K562 (cell line): ENCODE measurements around the gene ZNF202. TPM values are rescaled to one million over a fixed set of nuclear protein-coding genes. Genes with fewer than 3 reads are reported as not detected.

Experiments
- ATAC-seq: fragments of 200-7000 bp; cut with Tn5 transposase; 3 replicates; pipeline ENCODE4 v1.9.1; 2020; ENCODE audit warnings: moderate library complexity
- BruUV-seq: library from RNA; stranded (reverse); fragments of 400-500 nt; replicated peaks from 2 replicates; lab custom pipeline; 2021; lab: Mats Ljungman, UMichigan
- CTCF ChIA-PET: fragments of 300-600 bp; formaldehyde crosslinking; extraction: SDS; loops from one replicate; lab custom pipeline; 2021; ENCODE audit warnings: low intra/inter-chr PET ratio; lab: Yijun Ruan, JAX
- POLR2A ChIA-PET: fragments of 300-600, 350-650 bp; sonication (Branson Sonifier 250); formaldehyde crosslinking; extraction: SDS; loops from one replicate; lab custom pipeline; 2021; ENCODE audit warnings: antibody characterized with exemption, inconsistent platforms; lab: Yijun Ruan, JAX
- DNase-seq, 4 experiments: peaks; one replicate each; pipeline versions ENCODE4 v3.0.0 to v3.0.0-alpha.2; 2011 to 2018; ENCODE audit warnings: low spot score in 3 of 4, mixed read lengths in 3 of 4; ENCODE audit errors: extremely low read depth in 1 of 4
- FAIRE-seq: peaks from 2 replicates; lab custom pipeline; 2011; peaks lifted over from hg19 to GRCh38; lab: Jason Lieb, UNC
- H2AFZ ChIP-seq: 2 replicates; pipeline ENCODE4 v1.6.0; 2011; ENCODE audit warnings: low read depth, low read length, control low read depth, inconsistent platforms
- H3K27ac ChIP-seq: fragments of 200-600 bp; 3 replicates; pipeline ENCODE4 v1.8.0; 2011; ENCODE audit warnings: low read depth, mild to moderate bottlenecking, control low read depth, inconsistent platforms, low read length, moderate library complexity, mixed read lengths; ENCODE audit errors: extremely low read depth
- H3K27me3 ChIP-seq, 2 experiments: fragments of 300-600 bp in 1 of 2; 2 replicates in 1 of 2; 3 replicates in 1 of 2; pipeline versions ENCODE4 v1.6.0 to v1.8.0; 2011; ENCODE audit warnings: inconsistent platforms in 2 of 2, low read length in 2 of 2, mild to moderate bottlenecking in 1 of 2, mixed read lengths in 1 of 2, moderate library complexity in 1 of 2; ENCODE audit not compliant: control insufficient read depth in 2 of 2, insufficient read depth in 2 of 2
- H3K36me3 ChIP-seq: fragments of 300-600 bp; 3 replicates; pipeline ENCODE4 v1.8.0; 2011; ENCODE audit warnings: mild to moderate bottlenecking, low read length, inconsistent platforms; ENCODE audit not compliant: control insufficient read depth, insufficient read depth
- H3K4me1 ChIP-seq, 2 experiments: fragments of 200-600 bp in 1 of 2; replicated peaks in 1 of 2; 2 replicates in 1 of 2; 3 replicates in 1 of 2; pipeline versions ENCODE4 v1.5.1 to v1.8.0; 2011; ENCODE audit warnings: inconsistent platforms in 2 of 2, low read length in 2 of 2, mild to moderate bottlenecking in 1 of 2, mixed read lengths in 1 of 2, moderate library complexity in 1 of 2; ENCODE audit not compliant: control insufficient read depth in 2 of 2, insufficient read depth in 2 of 2
- H3K4me2 ChIP-seq: 2 replicates; pipeline ENCODE4 v1.6.1; 2011; ENCODE audit warnings: low read length, control low read depth, inconsistent platforms, mixed read lengths; ENCODE audit not compliant: insufficient read depth
- H3K4me3 ChIP-seq: fragments of 200-600 bp; sonication (generic), shearing (Covaris generic); 2 replicates; pipeline ENCODE4 v1.5.1; 2016; ENCODE audit warnings: control low read depth, inconsistent platforms
- H3K79me2 ChIP-seq: fragments of 200-600 bp; 3 replicates; pipeline ENCODE4 v1.8.0; 2011; ENCODE audit warnings: low read length, inconsistent platforms; ENCODE audit not compliant: control insufficient read depth, insufficient read depth
- H3K9ac ChIP-seq, 2 experiments: 2 replicates each; pipeline versions ENCODE4 v1.6.0 to v1.6.1; 2011; ENCODE audit warnings: low read depth in 2 of 2, low read length in 2 of 2, control low read depth in 1 of 2, inconsistent platforms in 1 of 2, mild to moderate bottlenecking in 1 of 2, mixed read lengths in 1 of 2; ENCODE audit not compliant: insufficient read depth in 1 of 2
- H3K9me1 ChIP-seq: one replicate; pipeline ENCODE4 v1.6.0; 2011; ENCODE audit warnings: inconsistent platforms, mild to moderate bottlenecking, low read length, moderate library complexity; ENCODE audit not compliant: control insufficient read depth, insufficient read depth
- H3K9me3 ChIP-seq: replicated peaks from 2 replicates; pipeline ENCODE4 v1.5.1; 2011; ENCODE audit warnings: low read depth, low read length, inconsistent platforms; ENCODE audit not compliant: control insufficient read depth, insufficient read depth
- H4K20me1 ChIP-seq: replicated peaks from 2 replicates; pipeline ENCODE4 v1.6.1; 2011; ENCODE audit warnings: low read length, inconsistent platforms, mixed read lengths; ENCODE audit not compliant: control insufficient read depth, insufficient read depth
- CEBPG ChIP-seq, 3 experiments: fragments of 200-800 bp in 1 of 3; sonication (Bioruptor generic) in 1 of 3; sonication (generic) in 1 of 3; formaldehyde crosslinking in 1 of 3; IDR thresholded peaks in 2 of 3; conservative IDR thresholded peaks in 1 of 3; 2 replicates each; pipeline versions ENCODE4 v1.6.1 to v1.8.0; 2016 to 2022; ENCODE audit warnings: missing compliant biosample characterization in 2 of 3, missing genetic modification characterization in 2 of 3, mild to moderate bottlenecking in 1 of 3, missing genetic modification reagents in 1 of 3
- FOXA1 ChIP-seq: fragments of 450-650 bp; IDR thresholded peaks from 2 replicates; pipeline ENCODE4 v1.6.1; 2016; ENCODE audit warnings: mild to moderate bottlenecking, borderline replicate concordance
- HNRNPUL1 ChIP-seq: fragments of 200-400 bp; formaldehyde crosslinking; IDR thresholded peaks from 2 replicates; pipeline ENCODE4 v1.6.1; 2017; ENCODE audit warnings: low read length
- RAD21 ChIP-seq, 2 experiments: fragments of 250-450 bp in 1 of 2; fragments of 450-650 bp in 1 of 2; sonication (Bioruptor Pico) in 1 of 2; formaldehyde crosslinking in 1 of 2; IDR thresholded peaks in 1 of 2; conservative IDR thresholded peaks in 1 of 2; 2 replicates each; pipeline versions ENCODE4 v1.4.0 to v1.8.0; 2020 to 2022; ENCODE audit warnings: mild to moderate bottlenecking in 2 of 2, moderate library complexity in 1 of 2
- SUPT5H ChIP-seq: fragments of 450-650 bp; IDR thresholded peaks from 2 replicates; pipeline ENCODE4 v1.6.1; 2016
- TCF7L2 ChIP-seq: fragments of 150-350 bp; IDR thresholded peaks from 2 replicates; pipeline ENCODE4 v1.6.1; 2016; ENCODE audit warnings: low read depth, mild to moderate bottlenecking, low read length, moderate library complexity
- ZBTB8A ChIP-seq: fragments of 450-650 bp; IDR thresholded peaks from 2 replicates; pipeline ENCODE4 v1.6.1; 2018; ENCODE audit warnings: mild to moderate bottlenecking, moderate library complexity; ENCODE audit not compliant: partially characterized antibody
- ZBTB9 ChIP-seq: fragments of 450-650 bp; formaldehyde crosslinking; IDR thresholded peaks from 2 replicates; pipeline ENCODE4 v1.4.0; 2020; ENCODE audit warnings: mild to moderate bottlenecking, moderate library complexity
- ZC3H11A ChIP-seq: IDR thresholded peaks from 2 replicates; pipeline ENCODE4 v1.6.1; 2012; ENCODE audit warnings: low read depth, low read length, improper control_type of control experiment
- ZNF766 ChIP-seq: fragments of 200-800 bp; sonication (Bioruptor generic); conservative IDR thresholded peaks from 2 replicates; pipeline ENCODE4 v1.6.1; 2016; ENCODE audit warnings: missing genetic modification characterization, missing compliant biosample characterization
- WGBS: fragments of 100-300 bp; shearing (Covaris generic); methylation state at CpG from one replicate; pipeline ENCODE4 v1.1.6; 2016; ENCODE audit warnings: low coverage, mixed read lengths; ENCODE audit not compliant: insufficient coverage; ENCODE audit errors: missing lambda C conversion rate; 5-methylcytosine and 5-hydroxymethylcytosine counted together
- in situ Hi-C: fragments of 300-500 bp; cut with MboI; formaldehyde crosslinking; loops from 4 replicates; pipeline ENCODE4 v1.15.0; 2018; ENCODE audit warnings: inconsistent platforms, mixed read lengths
- intact Hi-C: fragments of 100-400 bp; cut with micrococcal nuclease; formaldehyde crosslinking; loops from 2 replicates; pipeline ENCODE4 v1.14.2; 2022
- polyA plus RNA-seq, 8 experiments: library from polyadenylated mRNA; depleted of rRNA in 4 of 8; stranded (reverse) in 5 of 8; unstranded in 3 of 8; fragments of >200 nt; fragmentation: Nextera tagmentation in 2 of 8; fragmentation: Illumina TruSeq in 1 of 8; extraction: Ambion mirVana in 2 of 8; extraction: Trizol in 1 of 8; gene quantifications; 2 replicates each; pipeline versions ENCODE4 v1.2.1 to v1.2.3, GENCODE V29; 2011 to 2014; ENCODE audit warnings: inconsistent platforms in 1 of 8, missing spikeins in 1 of 8
- total RNA-seq, 7 experiments: library from RNA; depleted of rRNA in 6 of 7; stranded (reverse); fragments of >200 nt in 6 of 7; fragmentation: Illumina TruSeq in 2 of 7; extraction: Trizol in 2 of 7; gene quantifications; 2 replicates each; pipeline versions ENCODE4 v1.2.1 to v1.2.3, GENCODE V29; 2011 to 2021; ENCODE audit warnings: low replicate concordance in 1 of 7

Gene ZNF202
- total and polyA plus RNA-seq, 9 of the 15 experiments (the other 6 are each of a cell fraction or from before 2014, with no cell fraction given) = 2.3 to 18.7 (median 12.7) TPM

- TF ChIP-seq TCF7L2 = no peak
These were observed 46.2 kb downstream of the ZNF202 start (continued) for GRCh38 chr11:123695231-123695630.

DNA sequence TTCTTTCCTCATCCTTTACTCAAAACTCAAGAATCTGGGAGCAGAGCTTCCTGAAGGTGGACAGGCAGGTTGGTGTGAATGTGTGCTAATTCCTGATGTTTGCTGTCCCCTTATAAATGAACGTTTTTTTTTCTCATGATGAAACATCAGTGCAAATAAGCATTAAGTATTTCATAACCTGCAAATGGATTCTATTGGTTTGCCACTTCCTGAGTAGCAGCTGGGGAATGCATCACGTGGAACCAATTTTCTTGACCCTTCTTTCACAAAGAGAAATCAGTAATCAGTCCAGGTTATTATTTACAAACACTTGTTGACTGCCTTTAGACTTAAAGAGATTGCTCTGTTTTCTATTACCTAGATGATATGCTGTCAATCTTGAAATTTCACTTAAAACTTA, 46.9 kb downstream of the ZNF202 start:
- no peak overlapping the region for H3K9ac ChIP-seq
- no peak overlapping the region for H3K27ac ChIP-seq
- peaks cover 0 to 7% of the 10 kb centered on the region in 2 experiments; a peak in 1 of 5 replicates for H3K27me3 ChIP-seq
- no peak overlapping the region for H3K4me3 ChIP-seq
- no TSS peak for BruUV-seq
- H3K4me2 ChIP-seq = no peak overlapping the region
- ATAC-seq = no peak
- in situ Hi-C loops = no loop called here
- no peaks in the 10 kb centered on the region for H3K9me1 ChIP-seq
- no peaks in the 10 kb centered on the region for H3K4me1 ChIP-seq
- TF ChIP-seq FOXA1 = no peak
- no peak for TF ChIP-seq RAD21 (CRISPR knock-in tag; conservative IDR thresholded peaks at IDR 0.05 in 1 of 2, IDR thresholded peaks at IDR 0.05 in 1 of 2)
- no peak for TF ChIP-seq ZBTB8A
- no peak for TF ChIP-seq CEBPG (CRISPR knock-in tag; IDR thresholded peaks at IDR 0.05)
- peak; percentile 56 to 89 for TF ChIP-seq CEBPG (tag; conservative IDR thresholded peaks at IDR 0.05 in 1 of 2, IDR thresholded peaks at IDR 0.05 in 1 of 2)
- TF ChIP-seq SUPT5H = no peak
- TF ChIP-seq ZNF766 (CRISPR knock-in tag) = no peak
- TF ChIP-seq ZBTB9 (CRISPR knock-in tag) = no peak
- TF ChIP-seq HNRNPUL1 = no peak
- TF ChIP-seq ZC3H11A = no peak
- DNase-seq = no peak
- ChIA-PET POLR2A (no interaction called here), CTCF (no interaction called here)
- H3K36me3 ChIP-seq = no peaks in the 10 kb centered on the region
- intact Hi-C loops = no loop called here
- no peaks in the 10 kb centered on the region for H3K9me3 ChIP-seq
- no peaks in the 10 kb centered on the region for H3K79me2 ChIP-seq
- no peak overlapping the region for H2AFZ ChIP-seq
- no peaks in the 10 kb centered on the region for H4K20me1 ChIP-seq
- WGBS = 0% methylated on average over 2 of the region's 2 CpGs
- FAIRE-seq = no peak
